Liver (tissue), 9 donors: ENCODE data around the gene ASF1B. TPM values are rescaled to one million over a fixed set of nuclear protein-coding genes. Genes with fewer than 3 reads are reported as not detected.

Experiments used
- DNase-seq: peaks from one replicate; pipeline ENCODE4 v3.0.0-alpha.2; 2017; ENCODE audit warnings: low spot score
- H3K27ac ChIP-seq, 2 donors: one replicate each; pipeline ENCODE4 v1.7.0; 2013; ENCODE audit warnings: inconsistent platforms in 2 of 2, low read length in 2 of 2, control low read depth in 1 of 2, low read depth in 1 of 2, mild to moderate bottlenecking in 1 of 2
- H3K27me3 ChIP-seq, 4 donors: one replicate each; pipeline versions ENCODE4 v1.6.1 to v1.7.0; 2013; ENCODE audit warnings: low read length in 3 of 4, inconsistent platforms in 1 of 4, mild to moderate bottlenecking in 1 of 4, moderate library complexity in 1 of 4; ENCODE audit not compliant: control insufficient read depth in 4 of 4, insufficient read depth in 4 of 4
- H3K36me3 ChIP-seq, 4 donors: one replicate each; pipeline versions ENCODE4 v1.6.1 to v1.7.0; 2013; ENCODE audit warnings: low read length in 3 of 4, mild to moderate bottlenecking in 3 of 4, low read depth in 1 of 4, moderate library complexity in 1 of 4; ENCODE audit not compliant: control insufficient read depth in 4 of 4, insufficient read depth in 3 of 4
- H3K4me1 ChIP-seq, 4 donors: one replicate each; pipeline versions ENCODE4 v1.6.1 to v1.7.0; 2013; ENCODE audit warnings: low read length in 3 of 4, mild to moderate bottlenecking in 3 of 4, moderate library complexity in 1 of 4; ENCODE audit not compliant: control insufficient read depth in 4 of 4, insufficient read depth in 4 of 4
- H3K4me3 ChIP-seq, 3 donors: one replicate each; pipeline versions ENCODE4 v1.6.1 to v1.7.0; 2013; ENCODE audit warnings: low read length in 3 of 3, control low read depth in 1 of 3, low read depth in 1 of 3, mild to moderate bottlenecking in 1 of 3
- H3K9ac ChIP-seq, 2 donors: one replicate each; pipeline ENCODE4 v1.7.0; 2013; ENCODE audit warnings: low read length in 2 of 2, mild to moderate bottlenecking in 2 of 2, moderate library complexity in 2 of 2, control low read depth in 1 of 2, low read depth in 1 of 2
- H3K9me3 ChIP-seq, 4 donors: one replicate each; pipeline versions ENCODE4 v1.6.1 to v1.7.0; 2013; ENCODE audit warnings: low read length in 3 of 4; ENCODE audit not compliant: control insufficient read depth in 4 of 4
- ATF3 ChIP-seq: IDR thresholded peaks from 2 replicates; pipeline ENCODE4 v1.6.1; 2016; ENCODE audit warnings: antibody characterized with exemption
- CTCF ChIP-seq: fragments of 150-350 bp; IDR thresholded peaks from 2 replicates; pipeline ENCODE4 v1.5.1; 2017; ENCODE audit warnings: improper control_type of control experiment, low read depth, low read length; ENCODE audit not compliant: missing input control
- FOXA1 ChIP-seq: IDR thresholded peaks from 2 replicates; pipeline ENCODE4 v1.6.1; 2016; ENCODE audit warnings: antibody characterized with exemption
- FOXA2 ChIP-seq: IDR thresholded peaks from 2 replicates; pipeline ENCODE4 v1.6.1; 2016; ENCODE audit warnings: antibody characterized with exemption
- GABPA ChIP-seq, 2 donors: IDR thresholded peaks in 1 of 2; conservative IDR thresholded peaks in 1 of 2; 2 replicates each; pipeline ENCODE4 v1.6.1; 2016; ENCODE audit warnings: antibody characterized with exemption in 2 of 2, mild to moderate bottlenecking in 1 of 2, moderate library complexity in 1 of 2
- HNF4A ChIP-seq, 2 donors: conservative IDR thresholded peaks; 2 replicates each; pipeline ENCODE4 v1.6.1; 2016; ENCODE audit warnings: antibody characterized with exemption in 2 of 2, mild to moderate bottlenecking in 2 of 2
- HNF4G ChIP-seq: IDR thresholded peaks from 2 replicates; pipeline ENCODE4 v1.6.1; 2016; ENCODE audit warnings: antibody characterized with exemption
- JUND ChIP-seq, 2 donors: IDR thresholded peaks; 2 replicates each; pipeline ENCODE4 v1.6.1; 2016; ENCODE audit warnings: antibody characterized with exemption in 2 of 2
- NR2F2 ChIP-seq: IDR thresholded peaks from 2 replicates; pipeline ENCODE4 v1.6.1; 2016; ENCODE audit warnings: antibody characterized with exemption
- RAD21 ChIP-seq, 2 donors: IDR thresholded peaks; 2 replicates each; pipeline ENCODE4 v1.6.1; 2016; ENCODE audit warnings: antibody characterized with exemption in 2 of 2, mild to moderate bottlenecking in 2 of 2
- RXRA ChIP-seq, 2 donors: IDR thresholded peaks; 2 replicates each; pipeline ENCODE4 v1.6.1; 2017 to 2018; ENCODE audit warnings: antibody characterized with exemption in 2 of 2, mild to moderate bottlenecking in 1 of 2
- TAF1 ChIP-seq: conservative IDR thresholded peaks from 2 replicates; pipeline ENCODE4 v1.6.1; 2016; ENCODE audit warnings: antibody characterized with exemption, mild to moderate bottlenecking
- YY1 ChIP-seq: IDR thresholded peaks from 2 replicates; pipeline ENCODE4 v1.6.1; 2016; ENCODE audit warnings: antibody characterized with exemption, mild to moderate bottlenecking
- ZBTB33 ChIP-seq: IDR thresholded peaks from 2 replicates; pipeline ENCODE4 v1.6.1; 2016; ENCODE audit warnings: antibody characterized with exemption
- WGBS: extraction: QIAGEN DNeasy Blood & Tissue Kit; methylation state at CpG from one replicate; pipeline ENCODE4 v1.1.7; 2013; 5-methylcytosine and 5-hydroxymethylcytosine counted together
- polyA plus RNA-seq, 2 donors: library from polyadenylated mRNA; stranded (reverse) in 1 of 2; unstranded in 1 of 2; fragments of 200-250 nt in 1 of 2; fragments of >200 nt in 1 of 2; fragmentation: Nextera tagmentation in 1 of 2; extraction: Ambion mirVana in 1 of 2; gene quantifications; one replicate each; pipeline versions ENCODE4 v1.2.1 to v1.2.3, GENCODE V29; 2013 to 2015
- total RNA-seq, 2 donors: library from RNA; depleted of rRNA; stranded (reverse); fragments of >200 nt; gene quantifications; one replicate each; pipeline ENCODE4 v1.2.3, GENCODE V29; 2014
- TF ChIP-seq, protein P1 (sequence below): IDR thresholded peaks from 2 replicates; pipeline ENCODE4 v1.6.1; 2016; ENCODE audit warnings: antibody characterized with exemption
- TF ChIP-seq, protein P2 (sequence below): IDR thresholded peaks from 2 replicates; pipeline ENCODE4 v1.6.1; 2016; ENCODE audit warnings: antibody characterized with exemption, mild to moderate bottlenecking
- donor health status: healthy.
- donor health status: healthy.
- donor health status: healthy.
- donor health status: healthy.
- donor health status: healthy.

Gene ASF1B
- total and polyA plus RNA-seq, 4 donors, result 0.25 to 20.5 (median 1.6) TPM

- Histone ChIP-seq H3K36me3 (peaks cover 0 to 2% (median 0%) of the 10 kb centered on the region in 4 donors), H3K27ac (no peak overlapping the region), H3K4me3 (no peak overlapping the region), H3K9ac (no peak overlapping the region), H3K9me3 (no peaks in the 10 kb centered on the region), H3K4me1 (peaks cover 0 to 2% (median 0%) of the 10 kb centered on the region in 4 donors), H3K27me3 (no peaks in the 10 kb centered on the region)
- DNase-seq, result no peak
- WGBS, result 97% methylated on average over 12 of the region's 12 CpGs
- TF ChIP-seq YY1 (no peak), HNF4A (conservative IDR thresholded peaks at IDR 0.05) (no peak), ATF3 (no peak)
Observed at GRCh38 chr19:14152713-14153112, 16.3 kb upstream of the ASF1B start.

GRCh38 chr19:14150770-14151661 lies 14.6 kb upstream of the ASF1B start:
- no peak overlapping the region for H3K4me3 ChIP-seq
- TF ChIP-seq ATF3 (no peak), HNF4A (conservative IDR thresholded peaks at IDR 0.05) (no peak), NR2F2 (no peak), ZBTB33 (no peak), HNF4G (no peak), CTCF (no peak), FOXA2 (no peak), RXRA (IDR thresholded peaks at IDR 0.05) (no peak), TAF1 (no peak), RAD21 (IDR thresholded peaks at IDR 0.05) (no peak), GABPA (IDR thresholded peaks at IDR 0.05 in 1 of 2, conservative IDR thresholded peaks at IDR 0.05 in 1 of 2) (no peak), JUND (IDR thresholded peaks at IDR 0.05) (no peak), FOXA1 (no peak), YY1 (no peak)
- TF ChIP-seq, protein P1, sequence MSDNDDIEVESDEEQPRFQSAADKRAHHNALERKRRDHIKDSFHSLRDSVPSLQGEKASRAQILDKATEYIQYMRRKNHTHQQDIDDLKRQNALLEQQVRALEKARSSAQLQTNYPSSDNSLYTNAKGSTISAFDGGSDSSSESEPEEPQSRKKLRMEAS, result no peak
- TF ChIP-seq, protein P2, sequence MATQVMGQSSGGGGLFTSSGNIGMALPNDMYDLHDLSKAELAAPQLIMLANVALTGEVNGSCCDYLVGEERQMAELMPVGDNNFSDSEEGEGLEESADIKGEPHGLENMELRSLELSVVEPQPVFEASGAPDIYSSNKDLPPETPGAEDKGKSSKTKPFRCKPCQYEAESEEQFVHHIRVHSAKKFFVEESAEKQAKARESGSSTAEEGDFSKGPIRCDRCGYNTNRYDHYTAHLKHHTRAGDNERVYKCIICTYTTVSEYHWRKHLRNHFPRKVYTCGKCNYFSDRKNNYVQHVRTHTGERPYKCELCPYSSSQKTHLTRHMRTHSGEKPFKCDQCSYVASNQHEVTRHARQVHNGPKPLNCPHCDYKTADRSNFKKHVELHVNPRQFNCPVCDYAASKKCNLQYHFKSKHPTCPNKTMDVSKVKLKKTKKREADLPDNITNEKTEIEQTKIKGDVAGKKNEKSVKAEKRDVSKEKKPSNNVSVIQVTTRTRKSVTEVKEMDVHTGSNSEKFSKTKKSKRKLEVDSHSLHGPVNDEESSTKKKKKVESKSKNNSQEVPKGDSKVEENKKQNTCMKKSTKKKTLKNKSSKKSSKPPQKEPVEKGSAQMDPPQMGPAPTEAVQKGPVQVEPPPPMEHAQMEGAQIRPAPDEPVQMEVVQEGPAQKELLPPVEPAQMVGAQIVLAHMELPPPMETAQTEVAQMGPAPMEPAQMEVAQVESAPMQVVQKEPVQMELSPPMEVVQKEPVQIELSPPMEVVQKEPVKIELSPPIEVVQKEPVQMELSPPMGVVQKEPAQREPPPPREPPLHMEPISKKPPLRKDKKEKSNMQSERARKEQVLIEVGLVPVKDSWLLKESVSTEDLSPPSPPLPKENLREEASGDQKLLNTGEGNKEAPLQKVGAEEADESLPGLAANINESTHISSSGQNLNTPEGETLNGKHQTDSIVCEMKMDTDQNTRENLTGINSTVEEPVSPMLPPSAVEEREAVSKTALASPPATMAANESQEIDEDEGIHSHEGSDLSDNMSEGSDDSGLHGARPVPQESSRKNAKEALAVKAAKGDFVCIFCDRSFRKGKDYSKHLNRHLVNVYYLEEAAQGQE, result no peak
- H3K36me3 ChIP-seq, result no peaks in the 10 kb centered on the region
- no peak overlapping the region for H3K27ac ChIP-seq
- H3K9me3 ChIP-seq, result no peaks in the 10 kb centered on the region
- H3K4me1 ChIP-seq, result peaks cover 0 to 2% (median 0%) of the 10 kb centered on the region in 4 donors
- no peak overlapping the region for H3K9ac ChIP-seq
- DNase-seq, result no peak
- WGBS, result 94% methylated on average over 47 of the region's 47 CpGs
- H3K27me3 ChIP-seq, result no peaks in the 10 kb centered on the region
